Fibroblast of lung (primary cell): ENCODE data around the gene BTBD2. TPM values are rescaled to one million over a fixed set of nuclear protein-coding genes. Genes with fewer than 3 reads are reported as not detected.

Experiments
- DNase-seq, 2 donors: peaks; one replicate each; pipeline versions ENCODE4 v3.0.0 to v3.0.0-alpha.2; 2010; ENCODE audit warnings: low read depth in 2 of 2
- H2AFZ ChIP-seq: 2 replicates; pipeline ENCODE4 v1.5.1; 2012; ENCODE audit warnings: low read length, control low read depth, inconsistent platforms
- H3K27ac ChIP-seq: 2 replicates; pipeline ENCODE4 v1.5.1; 2011; ENCODE audit warnings: low read length, control low read depth; ENCODE audit not compliant: insufficient read depth
- H3K27me3 ChIP-seq: 2 replicates; pipeline ENCODE4 v1.5.1; 2011; ENCODE audit warnings: mild to moderate bottlenecking, low read length; ENCODE audit not compliant: control insufficient read depth, insufficient read depth
- H3K36me3 ChIP-seq: 2 replicates; pipeline ENCODE4 v1.5.1; 2011; ENCODE audit warnings: low read length; ENCODE audit not compliant: control insufficient read depth, insufficient read depth
- H3K4me1 ChIP-seq: 2 replicates; pipeline ENCODE4 v1.5.1; 2011; ENCODE audit warnings: low read length; ENCODE audit not compliant: control insufficient read depth, insufficient read depth; ENCODE audit errors: extremely low read depth
- H3K4me2 ChIP-seq: 2 replicates; pipeline ENCODE4 v1.5.1; 2011; ENCODE audit warnings: low read length, control low read depth; ENCODE audit not compliant: insufficient read depth; ENCODE audit errors: extremely low read depth
- H3K4me3 ChIP-seq, 4 experiments: fragments of 200-600 bp in 1 of 4; sonication (generic) in 1 of 4; replicated peaks in 1 of 4; 2 replicates each; pipeline ENCODE4 v1.5.1; 2011 to 2016; ENCODE audit warnings: low read length in 4 of 4, low read depth in 3 of 4, mild to moderate bottlenecking in 3 of 4, control low read depth in 2 of 4, inconsistent platforms in 1 of 4, mixed read lengths in 1 of 4; ENCODE audit not compliant: insufficient read depth in 1 of 4; ENCODE audit errors: control extremely low read depth in 1 of 4
- H3K79me2 ChIP-seq: 2 replicates; pipeline ENCODE4 v1.5.1; 2012; ENCODE audit warnings: mild to moderate bottlenecking, low read length, inconsistent platforms; ENCODE audit not compliant: control insufficient read depth, insufficient read depth
- H3K9ac ChIP-seq: 2 replicates; pipeline ENCODE4 v1.5.1; 2011; ENCODE audit warnings: mild to moderate bottlenecking, low read length, control low read depth; ENCODE audit not compliant: insufficient read depth
- H3K9me3 ChIP-seq: 2 replicates; pipeline ENCODE4 v1.5.1; 2012; ENCODE audit warnings: low read depth, low read length; ENCODE audit not compliant: control insufficient read depth, insufficient read depth
- H4K20me1 ChIP-seq: 2 replicates; pipeline ENCODE4 v1.5.1; 2011; ENCODE audit warnings: low read length; ENCODE audit not compliant: control insufficient read depth, insufficient read depth; ENCODE audit errors: extremely low read depth
- EZH2 ChIP-seq: IDR thresholded peaks from 2 replicates; pipeline ENCODE4 v1.5.1; 2012; ENCODE audit warnings: low read length, control low read depth, mild to moderate bottlenecking; ENCODE audit errors: missing control alignments
- polyA plus RNA-seq, 2 donors: library from polyadenylated mRNA; depleted of rRNA in 1 of 2; stranded (reverse) in 1 of 2; unstranded in 1 of 2; fragments of >200 nt; gene quantifications; 2 replicates each; pipeline ENCODE4 v1.2.1, GENCODE V29; 2011 to 2012; ENCODE audit warnings: missing spikeins in 1 of 2
- total RNA-seq: library from RNA; depleted of rRNA; stranded (reverse); fragments of >200 nt; gene quantifications from 2 replicates; pipeline ENCODE4 v1.2.1, GENCODE V29; 2014
- TF ChIP-seq, protein P1 (sequence below), 2 donors: IDR thresholded peaks in 1 of 2; conservative IDR thresholded peaks in 1 of 2; 1 replicate in 1 of 2; 2 replicates in 1 of 2; pipeline ENCODE4 v1.5.1; 2011 to 2012; ENCODE audit warnings: low read length in 2 of 2, control low read depth in 1 of 2, inconsistent platforms in 1 of 2, low read depth in 1 of 2, mild to moderate bottlenecking in 1 of 2

The BTBD2 gene
- total and polyA plus RNA-seq, 2 donors (not counting 1 experiment from before 2014, with no cell fraction given), result 14.0 to 70.2 TPM

DNA sequence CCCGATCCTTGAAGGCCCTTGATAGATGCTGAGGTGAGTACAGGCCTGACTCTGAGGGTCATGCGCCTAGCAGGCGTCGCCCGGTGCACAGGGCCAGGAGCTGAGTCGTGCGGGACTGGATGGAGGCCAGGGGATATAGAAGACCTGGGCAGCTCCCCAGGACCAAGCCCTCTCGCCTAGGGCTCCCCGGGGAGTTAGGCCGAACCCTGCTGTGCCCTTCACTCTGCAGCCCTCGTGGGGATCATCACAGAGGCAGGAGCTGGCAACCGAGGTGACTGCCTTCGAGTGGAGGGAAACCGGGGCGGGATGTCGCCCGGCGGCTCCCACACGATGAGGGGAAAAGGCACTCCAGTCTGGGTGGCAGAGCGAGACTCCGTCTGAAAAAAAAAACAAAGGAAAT is 62.9 kb downstream of the BTBD2 start:
- peaks cover 57% of the 10 kb centered on the region for H3K79me2 ChIP-seq

DNA sequence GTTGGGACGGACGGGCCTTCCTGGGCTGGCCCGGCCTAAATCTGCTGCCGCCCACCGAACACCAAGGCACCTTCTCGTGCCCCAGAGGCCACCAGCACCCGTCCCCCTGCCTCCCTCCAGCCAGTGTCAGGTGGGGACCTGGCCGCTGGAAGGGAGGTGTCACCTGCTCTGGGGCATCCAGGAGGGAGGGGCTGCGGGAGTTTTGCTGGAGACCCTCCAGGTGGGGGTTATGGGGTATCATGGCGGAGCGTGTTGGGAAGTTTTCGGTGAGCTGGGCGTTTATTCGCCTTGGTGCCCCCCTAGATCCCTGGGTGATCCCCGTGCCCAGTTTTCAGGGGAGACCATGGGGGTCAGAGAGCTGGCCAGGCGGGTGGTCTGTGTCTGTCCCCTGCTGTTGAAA is 64.9 kb downstream of the BTBD2 start:
- peaks cover 62% of the 10 kb centered on the region for H3K79me2 ChIP-seq
- H3K9me3 ChIP-seq, result no peaks in the 10 kb centered on the region
- TF ChIP-seq, protein P1, sequence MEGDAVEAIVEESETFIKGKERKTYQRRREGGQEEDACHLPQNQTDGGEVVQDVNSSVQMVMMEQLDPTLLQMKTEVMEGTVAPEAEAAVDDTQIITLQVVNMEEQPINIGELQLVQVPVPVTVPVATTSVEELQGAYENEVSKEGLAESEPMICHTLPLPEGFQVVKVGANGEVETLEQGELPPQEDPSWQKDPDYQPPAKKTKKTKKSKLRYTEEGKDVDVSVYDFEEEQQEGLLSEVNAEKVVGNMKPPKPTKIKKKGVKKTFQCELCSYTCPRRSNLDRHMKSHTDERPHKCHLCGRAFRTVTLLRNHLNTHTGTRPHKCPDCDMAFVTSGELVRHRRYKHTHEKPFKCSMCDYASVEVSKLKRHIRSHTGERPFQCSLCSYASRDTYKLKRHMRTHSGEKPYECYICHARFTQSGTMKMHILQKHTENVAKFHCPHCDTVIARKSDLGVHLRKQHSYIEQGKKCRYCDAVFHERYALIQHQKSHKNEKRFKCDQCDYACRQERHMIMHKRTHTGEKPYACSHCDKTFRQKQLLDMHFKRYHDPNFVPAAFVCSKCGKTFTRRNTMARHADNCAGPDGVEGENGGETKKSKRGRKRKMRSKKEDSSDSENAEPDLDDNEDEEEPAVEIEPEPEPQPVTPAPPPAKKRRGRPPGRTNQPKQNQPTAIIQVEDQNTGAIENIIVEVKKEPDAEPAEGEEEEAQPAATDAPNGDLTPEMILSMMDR (conservative IDR thresholded peaks at IDR 0.05 in 1 of 2, IDR thresholded peaks at IDR 0.05 in 1 of 2; ENCODE audit: low read depth in 1 of 2, low read length in 2 of 2), result no peak
- TF ChIP-seq EZH2, result no peak
- no peak overlapping the region for H3K9ac ChIP-seq
- H3K4me3 ChIP-seq, result no peak overlapping the region
- H2AFZ ChIP-seq, result no peak overlapping the region
- H3K4me1 ChIP-seq, result no peaks in the 10 kb centered on the region
- DNase-seq, result no peak
- no peak overlapping the region for H3K27ac ChIP-seq
- H3K36me3 ChIP-seq, result peaks cover 6% of the 10 kb centered on the region
- peaks cover 2% of the 10 kb centered on the region for H4K20me1 ChIP-seq
- H3K4me2 ChIP-seq, result no peak overlapping the region
- H3K27me3 ChIP-seq, result no peaks in the 10 kb centered on the region

More for the DNA sequence above, 62.9 kb downstream of the BTBD2 start:
- no peaks in the 10 kb centered on the region for H3K4me1 ChIP-seq
- no peak for TF ChIP-seq EZH2
- H3K4me2 ChIP-seq, result no peak overlapping the region
- H3K9me3 ChIP-seq, result no peaks in the 10 kb centered on the region
- H3K9ac ChIP-seq, result no peak overlapping the region
- DNase-seq, result peak in 1 of 2 donors; percentile 28
- no peak overlapping the region for H2AFZ ChIP-seq
- no peak overlapping the region for H3K4me3 ChIP-seq
- H4K20me1 ChIP-seq, result peaks cover 2% of the 10 kb centered on the region
- H3K27ac ChIP-seq, result no peak overlapping the region
- H3K36me3 ChIP-seq, result peaks cover 6% of the 10 kb centered on the region
- no peaks in the 10 kb centered on the region for H3K27me3 ChIP-seq

DNA sequence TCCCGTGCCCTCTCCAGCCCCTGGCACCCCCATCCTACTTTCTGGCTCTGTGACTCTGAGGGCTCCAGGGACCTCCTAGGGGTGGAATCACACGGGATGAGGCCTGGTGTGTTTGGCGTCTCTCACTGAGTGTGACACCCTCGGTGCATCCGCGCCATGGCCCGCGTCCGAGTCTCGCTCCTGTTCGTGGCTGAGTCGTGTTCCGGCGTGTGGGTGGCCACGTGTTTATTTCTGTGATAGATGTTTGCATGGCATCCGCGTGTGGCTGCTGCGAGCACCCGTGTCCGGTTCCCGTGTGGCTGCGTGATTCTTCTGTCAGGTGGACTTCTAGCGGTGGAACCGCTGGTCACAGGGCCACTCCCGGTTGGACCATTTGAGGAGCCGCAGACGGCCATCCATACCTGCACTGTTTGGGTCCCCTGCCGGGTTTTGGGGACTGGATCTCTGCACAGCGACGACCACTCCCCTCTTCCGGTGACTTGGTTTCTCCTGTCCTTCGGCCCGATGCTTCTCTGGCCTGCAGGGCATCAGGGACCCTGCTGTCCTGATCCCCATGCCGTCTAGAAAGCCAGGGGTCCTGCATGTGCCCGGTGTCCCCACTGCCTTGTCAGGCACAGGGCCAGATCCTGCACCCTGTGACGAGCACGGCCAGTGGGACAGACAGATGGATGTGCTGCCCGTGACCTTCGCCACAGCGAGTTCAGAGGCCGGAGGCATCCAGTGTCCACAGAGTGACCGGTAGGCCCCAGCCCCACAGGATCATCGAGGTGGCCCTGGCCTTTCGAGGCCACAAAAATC is 66.0 kb downstream of the BTBD2 start:
- Histone ChIP-seq H3K9ac (no peak overlapping the region), H3K27ac (no peak overlapping the region), H3K27me3 (no peaks in the 10 kb centered on the region), H3K4me1 (no peaks in the 10 kb centered on the region), H3K9me3 (no peaks in the 10 kb centered on the region), H3K4me2 (no peak overlapping the region), H3K79me2 (peaks cover 68% of the 10 kb centered on the region), H3K4me3 (no peak overlapping the region), H4K20me1 (peaks cover 2% of the 10 kb centered on the region), H2AFZ (no peak overlapping the region), H3K36me3 (peaks cover 6% of the 10 kb centered on the region)
- DNase-seq, result no peak
- TF ChIP-seq, protein P1 (conservative IDR thresholded peaks at IDR 0.05 in 1 of 2, IDR thresholded peaks at IDR 0.05 in 1 of 2; ENCODE audit: low read depth in 1 of 2, low read length in 2 of 2), result no peak
- TF ChIP-seq EZH2, result no peak
